GM18517 (cell line): ENCODE results near the gene HDAC11.
"Not testable (repeated sequence)": the region's sequence is repeated elsewhere in the genome, so short reads cannot be mapped to it uniquely, and the experiment has no call there.

Experiments
- ATAC-seq: cut with Tn5 transposase; IDR thresholded peaks from one replicate; pipeline ENCODE4 v1.9.1; 2021; ENCODE audit warnings: mild to moderate bottlenecking, moderate library complexity; ENCODE audit not compliant: unreplicated experiment

HDAC11 gene

GRCh38 chr3:13492976-13493866, 13.1 kb downstream of the HDAC11 start:
- no peak for ATAC-seq

GRCh38 chr3:13493867-13494441, 13.8 kb downstream of the HDAC11 start:
- ATAC-seq = no peak

- ATAC-seq = no peak
Measured at GRCh38 chr3:13494463-13495350, 14.6 kb downstream of the HDAC11 start.

DNA sequence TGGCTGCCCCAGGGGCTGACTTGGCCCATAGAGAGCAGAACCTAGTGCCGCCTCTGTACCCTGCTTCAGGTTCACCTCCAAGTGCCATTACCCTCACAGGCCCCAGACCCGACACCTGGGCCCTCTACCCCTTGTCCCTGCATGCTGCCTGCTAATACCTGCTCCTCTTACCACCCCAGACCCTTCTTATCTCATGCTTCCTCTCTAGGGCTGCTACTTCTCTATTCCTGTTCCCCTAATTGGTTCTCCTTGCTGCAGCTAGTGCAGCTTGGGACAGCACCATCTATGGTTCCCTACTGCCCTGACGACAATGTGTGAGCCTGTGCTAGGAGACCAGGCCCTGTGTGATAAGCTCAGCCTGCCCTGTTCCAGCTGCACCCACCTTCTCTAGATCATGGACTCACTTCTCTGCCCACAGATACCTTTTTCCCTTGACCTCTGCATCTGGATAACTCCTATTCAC, 15.3 kb downstream of the HDAC11 start:
- ATAC-seq = no peak

- ATAC-seq = peak; percentile 67
Measured at GRCh38 chr3:13495921-13496723, 16.0 kb downstream of the HDAC11 start.

DNA sequence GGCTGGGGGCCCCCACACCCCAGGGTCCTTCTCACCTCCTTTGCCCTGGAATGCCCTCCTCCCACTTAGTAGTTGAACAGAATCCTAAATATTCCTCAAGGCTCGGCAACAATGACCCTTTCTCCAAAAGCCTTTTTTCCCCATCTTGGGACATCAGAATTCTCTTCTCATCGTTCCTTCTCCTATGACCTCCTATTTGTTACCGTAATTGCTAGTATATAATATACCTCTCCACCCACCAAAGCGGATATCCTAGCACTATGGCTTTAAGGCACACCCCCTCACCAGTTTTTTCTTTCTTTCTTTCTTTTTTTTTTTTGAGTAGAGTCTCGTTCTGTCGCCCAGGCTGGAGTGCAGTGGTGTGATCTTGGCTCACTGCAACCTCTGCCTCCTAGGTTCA, 16.8 kb downstream of the HDAC11 start:
- ATAC-seq = no peak

DNA sequence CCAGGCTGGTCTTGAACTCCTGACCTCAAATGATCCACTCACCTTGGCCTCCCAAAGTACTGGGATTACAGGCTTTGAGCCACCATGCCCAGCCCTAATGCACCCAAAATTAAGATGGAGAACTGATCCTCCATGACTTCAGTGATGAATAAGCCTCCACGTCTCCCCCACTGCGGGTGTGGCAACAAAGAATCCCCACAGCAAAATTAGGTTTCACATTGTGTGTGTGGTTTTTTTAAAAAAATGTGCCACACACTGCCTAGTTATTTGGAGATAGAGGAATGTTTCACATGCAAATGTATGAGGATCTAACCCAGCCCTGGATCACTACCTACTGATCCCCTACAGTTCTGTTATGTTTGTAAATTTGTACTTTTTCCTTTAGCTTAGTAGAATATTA, 17.3 kb downstream of the HDAC11 start:
- no peak for ATAC-seq

DNA sequence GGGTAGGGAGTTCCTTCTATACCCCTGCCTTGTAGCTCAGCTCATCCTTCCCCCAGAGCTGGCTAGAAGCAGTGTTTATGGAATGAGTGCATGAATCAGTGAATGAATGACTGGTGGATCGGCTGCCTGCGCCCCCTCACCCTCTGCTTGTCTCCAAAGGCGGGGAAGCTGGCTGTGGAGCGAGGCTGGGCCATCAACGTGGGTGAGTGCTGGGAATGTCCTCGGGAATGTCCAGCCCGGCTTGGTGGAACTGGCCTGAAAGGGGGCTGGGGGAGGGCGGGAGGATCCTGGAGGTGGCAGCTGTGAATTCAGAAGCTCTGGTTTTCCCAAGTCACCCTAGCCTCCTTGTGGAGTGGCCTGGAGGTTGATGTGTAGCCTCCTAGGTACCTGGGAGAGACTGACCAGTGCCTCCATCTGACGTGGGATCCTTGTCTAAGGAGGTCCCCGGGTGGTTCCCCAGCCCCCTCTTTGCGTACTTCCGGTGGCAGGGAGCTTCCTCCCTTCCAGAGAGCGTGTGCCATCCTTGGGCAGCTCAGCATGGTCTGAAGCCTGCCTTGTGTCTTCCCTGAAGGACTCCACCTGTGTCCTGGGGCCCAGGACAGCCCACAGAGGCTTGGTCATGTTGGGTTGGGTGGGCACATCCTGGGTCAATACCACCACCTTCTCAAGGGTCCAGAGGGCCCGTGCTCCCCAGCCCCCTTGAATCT, 18.4 kb downstream of the HDAC11 start:
- ATAC-seq = no peak

DNA sequence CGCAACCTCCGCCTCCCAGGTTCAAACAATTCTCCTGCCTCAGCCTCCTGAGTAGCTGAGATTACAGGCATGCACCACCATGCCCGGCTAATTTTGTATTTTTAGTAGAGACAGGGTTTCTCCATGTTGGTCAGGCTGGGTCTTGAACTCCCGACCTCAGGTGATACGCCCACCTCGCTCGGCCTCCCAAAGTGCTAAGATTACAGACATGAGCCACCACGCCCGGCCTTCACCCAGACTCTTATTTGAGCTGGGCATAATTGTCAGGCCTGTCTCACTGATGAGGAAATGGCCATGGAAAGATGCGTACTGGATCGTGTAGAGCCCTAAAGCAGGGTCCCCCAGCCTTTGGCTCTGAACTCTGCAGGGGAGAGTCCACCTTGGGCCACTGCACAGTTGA, 19.1 kb downstream of the HDAC11 start:
- ATAC-seq = not testable (repeated sequence)

DNA sequence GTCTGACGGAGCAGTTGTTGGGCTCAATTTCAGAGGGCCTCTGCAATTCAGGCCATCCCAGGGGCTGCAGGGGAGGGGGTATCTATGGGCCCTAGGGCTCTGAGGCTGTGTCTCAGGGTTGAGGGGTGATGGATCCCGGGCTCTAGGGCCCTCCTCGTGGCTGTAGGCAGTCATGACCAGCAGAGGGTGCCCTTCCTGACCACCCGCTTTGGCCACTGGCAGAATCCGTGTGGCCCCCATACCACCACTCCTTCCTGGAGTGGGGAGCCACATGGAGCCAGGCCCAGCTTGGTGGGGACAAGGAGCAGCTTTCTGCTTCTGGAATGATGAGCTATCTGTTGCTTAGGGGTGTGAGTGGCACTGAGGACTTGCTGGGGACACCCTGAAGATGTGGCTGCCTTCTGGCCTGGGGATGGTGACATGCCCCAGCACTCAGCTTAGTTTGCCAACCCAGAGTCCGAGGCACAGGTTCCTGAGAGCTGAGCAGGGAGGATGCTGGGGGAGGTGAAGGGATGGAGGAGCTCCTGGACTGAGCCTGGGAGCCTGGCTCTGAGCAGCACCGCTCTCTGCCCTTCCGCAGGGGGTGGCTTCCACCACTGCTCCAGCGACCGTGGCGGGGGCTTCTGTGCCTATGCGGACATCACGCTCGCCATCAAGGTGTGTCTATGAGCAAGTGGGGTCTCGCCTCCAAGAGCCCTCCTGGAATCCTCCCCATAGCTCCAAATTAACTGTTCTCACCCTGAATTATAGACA, 20.2 kb downstream of the HDAC11 start:
- no peak for ATAC-seq

DNA sequence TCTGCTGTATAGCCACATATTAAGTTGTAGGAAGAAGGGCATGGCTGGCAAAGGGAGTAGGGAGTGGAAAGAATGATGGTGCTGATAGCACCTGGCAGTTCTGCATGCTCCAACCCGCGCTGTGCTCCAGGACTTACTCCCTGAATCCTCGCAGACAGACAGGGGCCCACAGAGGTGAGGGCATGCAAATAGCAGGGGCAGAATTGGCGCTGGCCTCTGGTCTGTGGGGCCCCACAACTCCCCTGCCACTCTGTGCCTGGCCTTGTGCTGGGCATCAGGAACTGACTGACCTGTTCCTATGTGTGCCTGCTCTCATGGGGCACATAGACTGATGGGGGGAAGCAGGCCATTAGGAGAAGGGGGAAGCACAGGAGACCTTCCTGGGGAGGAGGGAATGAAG, 20.9 kb downstream of the HDAC11 start:
- no peak for ATAC-seq

GRCh38 chr3:13501521-13501920, 21.4 kb downstream of the HDAC11 start:
- no peak for ATAC-seq

DNA sequence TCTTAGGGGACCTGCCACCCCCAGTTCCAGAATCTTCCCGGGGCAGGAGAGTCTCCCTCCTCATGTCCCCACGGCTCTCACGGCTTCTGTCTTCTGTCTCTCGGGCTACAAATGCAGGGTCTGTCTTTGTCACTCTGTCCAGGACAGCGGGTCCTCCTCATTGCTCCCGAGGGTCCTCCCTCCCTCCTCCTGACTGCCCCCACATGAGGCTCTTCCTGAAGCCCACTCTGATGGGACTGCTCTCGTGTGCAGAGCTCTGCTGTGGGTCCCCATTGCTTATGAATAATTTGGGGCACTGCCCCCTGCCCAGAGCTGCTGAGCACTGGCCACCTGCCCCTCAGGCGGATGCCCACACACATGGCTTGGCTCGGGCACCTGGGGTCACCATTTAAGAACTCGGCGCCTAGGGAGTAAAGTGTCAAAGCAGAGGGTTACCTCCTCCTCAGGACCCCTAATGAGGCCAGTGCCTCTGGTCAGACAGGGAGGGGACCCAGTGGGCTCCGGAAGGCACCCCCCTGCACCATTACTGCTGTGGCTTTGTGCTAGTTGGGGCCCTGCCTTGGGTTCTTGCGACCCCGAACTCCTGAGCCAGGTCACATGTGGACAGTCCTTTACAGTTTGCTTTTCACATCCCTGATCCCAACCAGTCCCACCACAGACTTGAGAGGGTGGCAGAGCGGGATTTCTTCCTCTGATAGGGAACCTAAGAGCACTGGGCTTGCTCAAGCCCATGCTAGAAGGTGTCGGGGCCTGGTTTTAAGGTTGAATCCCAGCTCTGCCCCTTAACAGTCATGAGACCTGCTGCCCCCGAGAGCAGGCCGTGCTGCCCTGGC, 22.1 kb downstream of the HDAC11 start:
- no peak for ATAC-seq

GRCh38 chr3:13502791-13503060, 22.6 kb downstream of the HDAC11 start:
- no peak for ATAC-seq

- ATAC-seq = no peak
Measured at GRCh38 chr3:13504161-13504831, 24.2 kb downstream of the HDAC11 start.

DNA sequence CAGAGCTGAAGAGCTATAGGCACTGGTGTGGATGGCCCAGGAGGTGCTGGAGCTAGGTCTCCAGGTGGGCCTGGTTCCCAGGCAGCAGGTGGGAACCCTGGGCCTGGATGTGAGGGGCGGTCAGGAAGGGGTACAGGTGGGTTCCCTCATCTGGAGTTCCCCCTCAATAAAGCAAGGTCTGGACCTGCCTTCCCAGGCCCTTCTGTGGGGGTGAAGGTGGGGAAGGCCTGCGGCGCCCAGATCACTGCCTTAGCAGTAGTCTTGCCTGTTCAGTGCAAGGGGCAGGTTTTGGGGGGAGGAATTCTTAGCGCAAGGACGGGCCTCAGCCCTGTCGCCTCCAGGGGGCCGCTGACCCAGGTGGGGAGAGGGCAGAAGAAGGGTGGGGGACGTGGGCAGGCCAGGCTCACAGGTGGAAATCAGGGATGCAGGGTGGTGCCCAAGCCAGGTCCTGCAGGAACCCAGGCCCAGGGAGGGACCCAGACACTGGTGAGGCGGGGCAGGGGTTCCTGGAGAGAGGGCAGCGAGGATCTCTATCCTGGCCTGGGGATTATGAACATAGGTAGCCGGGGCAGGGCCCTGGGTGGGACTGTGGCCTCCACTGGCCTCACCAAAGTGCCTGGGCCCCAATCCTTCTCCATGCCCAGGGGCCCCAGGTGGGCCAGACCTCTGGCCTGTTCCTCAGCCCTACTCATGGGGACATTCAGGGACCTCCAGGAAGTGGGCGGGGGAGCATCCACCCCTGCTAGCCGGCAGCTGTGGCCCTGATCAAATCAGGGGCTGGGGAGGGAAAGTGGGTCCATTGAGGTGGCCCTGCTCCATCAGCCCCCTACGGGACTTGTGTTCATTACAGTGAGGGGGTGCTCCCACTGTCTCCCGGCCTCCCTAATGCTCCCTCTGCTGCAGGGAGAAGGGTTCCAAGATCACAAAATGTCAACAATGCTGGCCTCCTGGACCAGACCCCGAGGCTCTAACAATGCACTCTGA, 25.3 kb downstream of the HDAC11 start:
- no peak for ATAC-seq

DNA sequence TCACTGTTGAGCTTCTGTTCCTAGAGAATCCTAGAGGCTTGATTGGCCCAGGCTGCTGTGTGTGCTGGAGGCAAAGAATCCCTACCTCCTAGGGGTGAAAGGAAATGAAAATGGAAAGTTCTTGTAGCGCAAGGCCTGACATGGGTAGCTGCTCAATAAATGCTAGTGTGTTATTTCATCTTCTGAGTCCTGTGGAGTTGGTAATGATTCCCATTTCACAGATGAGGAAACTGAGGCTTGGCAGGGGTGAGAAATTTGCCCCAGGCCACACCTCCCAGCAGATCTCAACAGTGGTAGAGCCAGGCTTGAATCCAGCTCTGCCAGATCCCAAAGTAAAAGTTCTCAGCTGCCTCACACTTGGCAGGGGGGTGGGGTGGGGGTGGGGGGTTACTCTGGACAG, 26.1 kb downstream of the HDAC11 start:
- ATAC-seq = no peak
